Fibroblast of the aortic adventitia (primary cell): ENCODE data around the gene ZCWPW2. TPM values are rescaled to one million over a fixed set of nuclear protein-coding genes. Genes with fewer than 3 reads are reported as not detected.

Experiments
- DNase-seq: peaks from one replicate; pipeline ENCODE4 v3.0.0-alpha.2; 2010; ENCODE audit warnings: low read depth
- H3K4me3 ChIP-seq: 2 replicates; pipeline ENCODE4 v1.5.1; 2011; ENCODE audit warnings: low read depth, mild to moderate bottlenecking, control low read depth, low read length, moderate library complexity
- total RNA-seq: library from RNA; depleted of rRNA; stranded (reverse); fragments of >200 nt; gene quantifications from 2 replicates; pipeline ENCODE4 v1.2.3, GENCODE V29; 2012; ENCODE audit warnings: low replicate concordance
- TF ChIP-seq, protein P1 (sequence below): IDR thresholded peaks from 2 replicates; pipeline ENCODE4 v1.5.1; 2011; ENCODE audit warnings: mild to moderate bottlenecking, low read length, control low read depth, inconsistent platforms; ENCODE audit not compliant: insufficient read depth

The ZCWPW2 gene
- total RNA-seq, 1 donor: 1.2 TPM

DNA sequence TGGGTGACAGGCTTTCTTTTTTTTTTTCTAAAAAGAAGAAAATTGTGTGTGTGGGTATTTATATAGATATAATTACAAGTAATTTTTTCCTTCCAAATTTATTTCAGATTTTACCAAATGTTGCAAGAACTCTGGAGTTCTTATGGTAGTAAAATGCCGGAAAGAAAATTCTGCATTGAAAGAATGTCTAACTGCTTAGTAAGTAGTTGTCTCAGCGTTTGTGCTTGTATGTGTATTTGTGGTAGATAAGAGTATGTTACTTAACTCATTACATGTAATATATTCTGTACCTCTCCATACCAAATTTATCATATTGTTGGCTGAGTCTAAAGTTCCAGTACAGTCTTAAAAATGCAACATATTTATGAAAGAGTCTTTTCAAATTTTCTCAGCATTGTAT, 32.3 kb upstream of the ZCWPW2 start:
- H3K4me3 ChIP-seq: no peak overlapping the region
- TF ChIP-seq, protein P1, sequence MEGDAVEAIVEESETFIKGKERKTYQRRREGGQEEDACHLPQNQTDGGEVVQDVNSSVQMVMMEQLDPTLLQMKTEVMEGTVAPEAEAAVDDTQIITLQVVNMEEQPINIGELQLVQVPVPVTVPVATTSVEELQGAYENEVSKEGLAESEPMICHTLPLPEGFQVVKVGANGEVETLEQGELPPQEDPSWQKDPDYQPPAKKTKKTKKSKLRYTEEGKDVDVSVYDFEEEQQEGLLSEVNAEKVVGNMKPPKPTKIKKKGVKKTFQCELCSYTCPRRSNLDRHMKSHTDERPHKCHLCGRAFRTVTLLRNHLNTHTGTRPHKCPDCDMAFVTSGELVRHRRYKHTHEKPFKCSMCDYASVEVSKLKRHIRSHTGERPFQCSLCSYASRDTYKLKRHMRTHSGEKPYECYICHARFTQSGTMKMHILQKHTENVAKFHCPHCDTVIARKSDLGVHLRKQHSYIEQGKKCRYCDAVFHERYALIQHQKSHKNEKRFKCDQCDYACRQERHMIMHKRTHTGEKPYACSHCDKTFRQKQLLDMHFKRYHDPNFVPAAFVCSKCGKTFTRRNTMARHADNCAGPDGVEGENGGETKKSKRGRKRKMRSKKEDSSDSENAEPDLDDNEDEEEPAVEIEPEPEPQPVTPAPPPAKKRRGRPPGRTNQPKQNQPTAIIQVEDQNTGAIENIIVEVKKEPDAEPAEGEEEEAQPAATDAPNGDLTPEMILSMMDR: no peak
- DNase-seq: peak; percentile 33

DNA sequence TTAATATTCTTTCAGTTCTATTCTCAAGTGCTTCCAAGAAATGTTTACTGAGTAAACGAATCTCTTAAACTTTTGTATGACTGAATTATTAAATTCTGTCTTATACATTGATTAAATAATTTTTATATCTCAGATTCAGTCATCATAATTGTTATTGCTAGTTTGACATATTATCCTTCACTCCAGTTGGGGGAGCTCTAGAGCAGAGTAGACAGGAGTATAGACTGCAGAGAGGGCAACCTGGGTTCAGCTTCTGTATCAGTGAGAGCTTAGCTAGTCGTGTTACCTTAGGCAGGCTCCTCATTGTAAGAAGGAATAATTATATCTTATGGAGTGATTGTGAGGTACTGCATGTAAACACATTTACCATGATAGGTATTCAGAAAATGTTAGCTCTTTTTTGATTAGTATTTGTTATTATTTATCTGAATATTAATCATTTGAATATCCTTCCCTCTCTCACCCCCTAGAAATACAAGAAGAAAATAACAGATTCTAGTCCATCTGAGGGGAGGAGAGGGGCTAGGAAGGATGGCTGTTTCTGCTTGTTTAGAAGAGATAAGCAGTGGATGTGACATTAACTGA, 31.0 kb upstream of the ZCWPW2 start:
- TF ChIP-seq, protein P1: peak; percentile 68
- no peak overlapping the region for H3K4me3 ChIP-seq
- peak; percentile 51 for DNase-seq

DNA sequence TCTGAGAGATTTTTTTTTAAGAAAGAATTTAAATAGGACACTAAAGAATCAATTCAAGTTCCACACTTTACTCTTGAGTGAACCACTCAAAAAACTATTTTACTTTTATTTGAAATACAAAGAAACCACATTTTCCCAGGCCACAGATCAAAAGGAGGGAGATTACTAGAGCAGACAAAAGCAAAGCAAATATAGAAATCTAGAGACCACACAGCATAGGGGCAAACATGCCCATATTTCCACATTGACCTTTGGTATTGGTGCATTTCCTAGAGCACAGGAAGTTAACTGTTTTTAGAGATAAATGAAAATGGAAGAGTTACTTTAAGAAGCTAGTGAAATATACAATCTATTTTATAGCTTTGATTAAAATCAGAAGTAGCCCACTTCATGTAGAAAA, 27.5 kb upstream of the ZCWPW2 start:
- TF ChIP-seq, protein P1: no peak
- DNase-seq: no peak
- no peak overlapping the region for H3K4me3 ChIP-seq

DNA sequence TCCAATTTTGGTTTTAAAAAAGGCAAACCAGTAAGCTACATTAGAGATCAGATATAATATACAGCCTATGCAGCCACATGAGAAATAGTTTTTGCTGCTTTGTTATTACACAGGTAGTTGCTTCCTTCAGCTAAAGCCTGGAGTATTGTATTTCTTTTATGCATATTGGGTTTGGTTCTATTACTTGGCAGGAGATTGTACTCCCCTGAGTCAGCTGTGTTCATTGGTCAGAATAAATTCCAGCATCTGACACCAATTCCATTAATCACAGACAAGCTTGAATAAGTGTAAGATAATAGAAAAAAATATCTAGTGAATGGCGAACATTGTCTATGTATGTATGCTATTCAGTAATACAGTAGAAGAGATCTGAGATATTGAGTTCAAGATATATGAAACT, 26.1 kb upstream of the ZCWPW2 start:
- DNase-seq: peak; percentile 71
- H3K4me3 ChIP-seq: no peak overlapping the region
- TF ChIP-seq, protein P1: no peak

DNA sequence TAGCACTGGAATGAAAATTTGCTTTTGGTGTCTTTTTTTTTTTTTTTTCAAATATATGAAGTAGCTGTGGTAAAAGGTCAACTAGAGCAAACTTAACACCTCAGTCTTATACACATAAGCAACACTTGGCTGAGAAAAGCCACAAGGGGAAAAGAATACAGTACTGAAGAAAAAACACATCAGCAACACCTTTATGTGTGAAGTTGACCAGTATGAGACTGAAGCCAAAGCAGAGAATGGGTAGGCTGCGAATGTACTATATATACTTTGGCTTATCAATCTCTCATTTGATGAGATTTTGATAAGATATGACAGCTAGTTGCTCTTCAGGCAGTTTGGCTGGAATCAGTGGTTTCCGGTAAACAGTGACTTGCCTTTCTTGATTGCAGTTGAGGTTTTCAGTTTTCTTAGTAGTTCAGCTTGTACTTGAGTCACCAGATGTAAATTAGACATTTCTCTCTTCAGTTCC, 22.0 kb upstream of the ZCWPW2 start:
- H3K4me3 ChIP-seq: no peak overlapping the region
- DNase-seq: no peak
- TF ChIP-seq, protein P1: no peak

DNA sequence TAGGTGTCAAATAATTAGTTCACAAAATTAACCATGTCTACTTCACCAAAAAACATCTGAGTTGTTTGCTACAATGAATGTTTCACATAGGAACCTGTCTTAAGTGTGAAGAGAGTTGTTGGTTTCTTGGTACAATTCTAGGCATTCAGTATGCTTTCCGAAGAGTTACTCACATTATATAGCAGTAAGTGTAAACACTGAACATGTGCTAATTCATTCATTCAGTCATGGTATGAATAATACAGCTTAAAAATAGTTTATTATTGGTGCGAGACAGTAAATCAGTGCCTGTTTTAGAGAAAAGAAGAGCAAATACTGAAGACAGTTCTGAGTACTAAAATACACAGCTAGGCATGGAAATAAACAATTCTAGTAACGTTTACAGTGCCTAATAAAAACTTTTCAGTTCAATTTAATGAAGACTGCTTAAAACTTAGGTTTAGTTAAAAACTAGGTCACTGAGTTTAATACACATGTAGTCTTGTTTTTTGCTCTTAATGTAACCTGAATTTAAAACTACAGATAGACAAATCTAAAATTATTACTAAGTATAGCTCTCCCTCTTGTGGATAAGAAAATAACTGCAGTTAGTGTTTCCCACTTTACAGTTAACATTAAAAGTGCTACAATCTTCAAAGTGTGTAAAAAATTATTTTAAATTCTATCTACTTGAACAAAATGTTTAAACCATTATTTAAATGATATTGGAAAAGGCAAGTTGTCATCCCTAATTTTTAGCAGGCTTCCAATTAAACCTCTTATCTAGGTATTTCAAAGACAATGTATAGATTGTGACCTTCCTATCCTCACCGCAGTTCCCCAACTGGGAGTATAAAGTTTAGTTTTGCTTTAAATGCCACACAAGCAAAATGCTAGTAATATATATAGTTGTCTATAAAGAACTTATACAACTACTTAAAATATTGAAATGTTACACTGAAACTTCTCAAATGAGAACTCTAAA, 20.1 kb upstream of the ZCWPW2 start:
- H3K4me3 ChIP-seq: no peak overlapping the region
- TF ChIP-seq, protein P1: peak; percentile 58
- peak; percentile 59 for DNase-seq
